Measurements from ENCODE around the gene LRRC4C. TPM values are rescaled to one million over a fixed set of nuclear protein-coding genes. Genes with fewer than 3 reads are reported as not detected.
A peak's percentile ranks its signal among the peaks of the same experiment; 100 is the strongest.

The LRRC4C gene
- total and polyA plus RNA-seq, 11 donors: 0.08 to 1.2 (median 0.48) TPM; not detected in 1

GRCh38 chr11:41274831-41275230 lies 184.6 kb downstream of the LRRC4C start:
- Histone ChIP-seq H3K4me1 (peaks cover 0 to 11% (median 0%) of the 10 kb centered on the region in 12 donors), H3K4me3 (no peak overlapping the region), H3K27me3 (no peaks in the 10 kb centered on the region), H3K27ac (peak overlapping the region in 1 of 12 donors; percentile 14), H3K36me3 (no peaks in the 10 kb centered on the region), H3K9me3 (no peaks in the 10 kb centered on the region)
- 83 to 91% (median 84%) methylated on average over 8 of the region's 8 CpGs for WGBS, 4 donors
- DNase-seq (no peak), ATAC-seq (no peak)
- no peak for TF ChIP-seq CTCF (IDR thresholded peaks at IDR 0.05)
- no peak for TF ChIP-seq POLR2A (IDR thresholded peaks at IDR 0.05)
- intact Hi-C loops (cut with DNase I): no loop called here

GRCh38 chr11:41273908-41274307 lies 185.5 kb downstream of the LRRC4C start:
- peak overlapping the region in 5 of 12 donors; percentile 39 to 50 (median 42) for H3K27ac ChIP-seq

GRCh38 chr11:41267451-41267850 lies 192.0 kb downstream of the LRRC4C start:
- intact Hi-C loops (cut with DNase I): no loop called here
- H3K27me3 ChIP-seq: no peaks in the 10 kb centered on the region
- DNase-seq (no peak), ATAC-seq (no peak)
- 47 to 56% (median 50%) methylated on average over 5 of the region's 5 CpGs for WGBS, 4 donors
- H3K36me3 ChIP-seq: no peaks in the 10 kb centered on the region
- no peak for TF ChIP-seq CTCF (IDR thresholded peaks at IDR 0.05)
- no peak for TF ChIP-seq POLR2A (IDR thresholded peaks at IDR 0.05)
- peaks cover 0 to 3% (median 0%) of the 10 kb centered on the region in 12 donors for H3K4me1 ChIP-seq
- no peaks in the 10 kb centered on the region for H3K9me3 ChIP-seq
- no peak overlapping the region for H3K27ac ChIP-seq
- no peak overlapping the region for H3K4me3 ChIP-seq

More at GRCh38 chr11:41273908-41274307, 185.5 kb downstream of the LRRC4C start:
- DNase-seq (peak in 1 of 5 donors; percentile 12), ATAC-seq (no peak)
- TF ChIP-seq POLR2A (IDR thresholded peaks at IDR 0.05) (no peak), CTCF (IDR thresholded peaks at IDR 0.05) (no peak)
- Histone ChIP-seq H3K36me3 (no peaks in the 10 kb centered on the region), H3K4me3 (no peak overlapping the region), H3K4me1 (peaks cover 0 to 11% (median 0%) of the 10 kb centered on the region in 12 donors), H3K9me3 (no peaks in the 10 kb centered on the region), H3K27me3 (no peaks in the 10 kb centered on the region)
- WGBS, 4 donors: 42 to 55% (median 43%) methylated on average over 3 of the region's 3 CpGs
- intact Hi-C loops (cut with DNase I): no loop called here

- intact Hi-C loops (cut with DNase I): no loop called here
- Histone ChIP-seq H3K27ac (no peak overlapping the region), H3K9me3 (peaks cover 0 to 6% (median 0%) of the 10 kb centered on the region in 12 donors), H3K36me3 (no peaks in the 10 kb centered on the region), H3K27me3 (no peaks in the 10 kb centered on the region), H3K4me1 (no peaks in the 10 kb centered on the region), H3K4me3 (no peak overlapping the region)
- DNase-seq (no peak), ATAC-seq (no peak)
- 57 to 63% (median 59%) methylated on average over 3 of the region's 3 CpGs for WGBS, 4 donors
- TF ChIP-seq POLR2A (IDR thresholded peaks at IDR 0.05) (no peak), CTCF (IDR thresholded peaks at IDR 0.05) (no peak)
Measured at GRCh38 chr11:41256041-41256440, 203.4 kb downstream of the LRRC4C start.

Data from heart left ventricle (tissue), 16 donors.